Mucosa of rectum (tissue), 2 donors: ENCODE measurements around the gene FBN3.
"Not testable (repeated sequence)": the region's sequence is repeated elsewhere in the genome, so short reads cannot be mapped to it uniquely, and the experiment has no call there.

Source experiments
- H3K27ac ChIP-seq, 2 donors: one replicate each; pipeline ENCODE4 v1.7.0; 2013; ENCODE audit warnings: inconsistent platforms in 2 of 2, low read depth in 2 of 2, low read length in 2 of 2
- H3K27me3 ChIP-seq, 2 donors: one replicate each; pipeline ENCODE4 v1.7.0; 2013; ENCODE audit warnings: low read length in 2 of 2; ENCODE audit not compliant: control insufficient read depth in 2 of 2, insufficient read depth in 2 of 2
- H3K36me3 ChIP-seq, 2 donors: one replicate each; pipeline ENCODE4 v1.7.0; 2013; ENCODE audit warnings: low read length in 2 of 2; ENCODE audit not compliant: control insufficient read depth in 2 of 2, insufficient read depth in 2 of 2
- H3K4me1 ChIP-seq, 2 donors: one replicate each; pipeline ENCODE4 v1.7.0; 2013; ENCODE audit warnings: low read length in 2 of 2, mild to moderate bottlenecking in 1 of 2; ENCODE audit not compliant: control insufficient read depth in 2 of 2, insufficient read depth in 2 of 2
- H3K4me3 ChIP-seq, 2 donors: one replicate each; pipeline ENCODE4 v1.7.0; 2013; ENCODE audit warnings: low read length in 2 of 2
- H3K9ac ChIP-seq, 2 donors: one replicate each; pipeline ENCODE4 v1.7.0; 2013; ENCODE audit warnings: low read length in 2 of 2, low read depth in 1 of 2, mild to moderate bottlenecking in 1 of 2
- H3K9me3 ChIP-seq, 2 donors: one replicate each; pipeline ENCODE4 v1.7.0; 2013; ENCODE audit warnings: low read length in 2 of 2; ENCODE audit not compliant: control insufficient read depth in 2 of 2
- donor health status: healthy.
- donor health status: Normal muscosa, but diverticular disease.

The FBN3 gene

GRCh38 chr19:8024256-8024655 lies 125.1 kb downstream of the FBN3 start:
- not testable (repeated sequence) for H3K9ac ChIP-seq

GRCh38 chr19:8023371-8023770 lies 126.0 kb downstream of the FBN3 start:
- Histone ChIP-seq H3K4me3 (no peak overlapping the region), H3K36me3 (no peaks in the 10 kb centered on the region), H3K9me3 (no peaks in the 10 kb centered on the region), H3K27me3 (no peaks in the 10 kb centered on the region), H3K27ac (no peak overlapping the region), H3K9ac (no peak overlapping the region), H3K4me1 (no peaks in the 10 kb centered on the region)

More at GRCh38 chr19:8024256-8024655, 125.1 kb downstream of the FBN3 start:
- not testable (repeated sequence) for H3K4me3 ChIP-seq, H3K36me3 ChIP-seq, H3K27ac ChIP-seq, H3K27me3 ChIP-seq, H3K9me3 ChIP-seq, H3K4me1 ChIP-seq

DNA sequence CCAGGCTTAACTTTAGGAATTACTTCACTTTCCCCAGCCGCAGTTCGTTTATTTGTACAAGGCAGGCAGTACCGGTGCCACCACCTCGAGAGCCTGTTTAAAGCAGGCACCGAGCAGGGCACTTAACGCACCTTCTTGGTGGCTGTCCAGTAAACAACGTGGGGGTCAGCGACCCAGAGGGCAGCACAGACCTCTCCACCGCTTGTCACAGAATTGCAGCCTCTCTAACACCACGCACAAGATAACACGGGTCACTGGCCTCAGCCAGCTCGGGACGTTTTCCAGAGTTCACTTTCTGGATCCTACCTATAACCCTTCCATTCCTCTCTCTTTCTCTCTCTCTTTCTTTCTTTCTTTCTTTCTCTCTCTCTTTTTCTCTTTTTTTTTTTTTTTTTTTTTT lies 127.1 kb downstream of the FBN3 start:
- Histone ChIP-seq H3K9ac (no peak overlapping the region), H3K27ac (no peak overlapping the region), H3K36me3 (no peaks in the 10 kb centered on the region), H3K27me3 (no peaks in the 10 kb centered on the region), H3K4me1 (no peaks in the 10 kb centered on the region), H3K4me3 (no peak overlapping the region), H3K9me3 (no peaks in the 10 kb centered on the region)

- Histone ChIP-seq H3K9me3 (no peaks in the 10 kb centered on the region), H3K27me3 (no peaks in the 10 kb centered on the region), H3K4me3 (no peak overlapping the region), H3K36me3 (no peaks in the 10 kb centered on the region), H3K4me1 (no peaks in the 10 kb centered on the region), H3K27ac (no peak overlapping the region), H3K9ac (no peak overlapping the region)
Measured at GRCh38 chr19:8021374-8021773, 128.0 kb downstream of the FBN3 start.

DNA sequence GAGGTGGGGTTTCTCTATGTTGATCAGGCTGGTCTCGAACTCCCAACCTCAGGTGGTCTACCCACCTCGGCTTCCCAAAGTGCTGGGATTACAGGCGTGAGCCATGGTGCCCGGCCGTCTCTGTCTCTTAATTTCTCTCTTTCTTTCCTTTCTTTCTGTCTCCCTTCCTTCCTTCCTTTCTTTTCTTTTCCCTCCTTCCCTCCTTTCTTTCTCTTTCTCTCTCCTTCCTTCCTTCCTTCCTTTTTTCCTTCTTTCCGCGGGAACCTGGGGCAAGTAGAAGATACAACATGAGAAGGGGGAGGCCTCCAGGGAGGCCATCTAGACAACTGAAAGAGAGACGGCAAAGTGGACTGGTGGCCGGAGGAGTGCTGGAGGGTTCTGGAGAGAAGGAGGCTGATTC lies 128.7 kb downstream of the FBN3 start:
- Histone ChIP-seq H3K27me3 (no peaks in the 10 kb centered on the region), H3K27ac (no peak overlapping the region), H3K4me3 (no peak overlapping the region), H3K4me1 (no peaks in the 10 kb centered on the region), H3K36me3 (no peaks in the 10 kb centered on the region), H3K9me3 (no peaks in the 10 kb centered on the region), H3K9ac (no peak overlapping the region)

GRCh38 chr19:8017808-8018207 lies 131.6 kb downstream of the FBN3 start:
- H3K36me3 ChIP-seq: no peaks in the 10 kb centered on the region
- no peak overlapping the region for H3K9ac ChIP-seq
- H3K4me1 ChIP-seq: no peaks in the 10 kb centered on the region
- H3K27me3 ChIP-seq: no peaks in the 10 kb centered on the region
- no peak overlapping the region for H3K4me3 ChIP-seq
- no peak overlapping the region for H3K27ac ChIP-seq
- no peaks in the 10 kb centered on the region for H3K9me3 ChIP-seq
